ENCODE results near the gene VASH1. TPM values are rescaled to one million over a fixed set of nuclear protein-coding genes. Genes with fewer than 3 reads are reported as not detected.

VASH1 gene
- total and polyA plus RNA-seq, 2 of the 13 experiments (the other 11 are each of a cell fraction or from before 2014, with no cell fraction given): 0.11 to 0.24 TPM

DNA sequence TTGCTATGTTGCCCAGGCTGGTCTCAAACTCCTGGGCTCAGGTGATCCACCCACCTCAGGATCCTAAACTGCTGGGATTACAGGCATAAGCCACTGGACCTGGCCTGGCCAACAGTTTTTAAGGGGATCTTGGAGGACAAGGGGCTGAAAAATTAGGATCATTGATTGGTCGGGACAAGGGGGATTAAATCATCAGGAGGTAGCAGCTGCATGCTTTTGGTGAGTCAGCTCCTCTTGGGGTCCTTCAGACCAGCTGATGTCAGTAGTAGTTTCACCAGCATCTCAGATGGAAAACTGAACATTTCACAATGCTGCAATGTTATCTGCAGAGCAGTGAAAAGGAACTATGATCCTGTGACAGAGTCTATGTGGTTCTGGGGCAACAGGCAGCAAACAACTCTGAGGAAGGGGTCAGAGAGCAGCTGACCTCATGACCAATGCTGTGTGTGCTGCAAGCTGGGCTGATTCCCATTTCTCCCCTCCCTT lies 71.3 kb downstream of the VASH1 start (continued):
- TF ChIP-seq ZKSCAN1 (IDR thresholded peaks at IDR 0.05; ENCODE audit: low read length): peak; percentile 39; the same call in 1 of the 2 replicates
- TF ChIP-seq, protein P1, sequence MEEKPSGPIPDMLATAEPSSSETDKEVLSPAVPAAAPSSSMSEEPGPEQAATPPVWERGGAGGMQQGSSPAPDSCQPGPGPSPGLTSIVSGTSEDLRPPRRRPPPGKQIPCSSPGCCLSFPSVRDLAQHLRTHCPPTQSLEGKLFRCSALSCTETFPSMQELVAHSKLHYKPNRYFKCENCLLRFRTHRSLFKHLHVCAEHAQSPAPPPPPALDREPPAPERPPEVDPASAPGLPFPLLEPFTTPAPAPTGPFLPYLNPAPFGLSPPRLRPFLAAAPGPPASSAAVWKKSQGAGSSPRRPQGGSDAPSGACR (CRISPR knock-in tag; IDR thresholded peaks at IDR 0.05): no peak
- TF ChIP-seq FLYWCH1 (CRISPR knock-in tag; IDR thresholded peaks at IDR 0.05): no peak
- TF ChIP-seq ZBTB3 (CRISPR knock-in tag; IDR thresholded peaks at IDR 0.05; ENCODE audit: borderline replicate concordance, low read depth): no peak
- TF ChIP-seq, protein P2, sequence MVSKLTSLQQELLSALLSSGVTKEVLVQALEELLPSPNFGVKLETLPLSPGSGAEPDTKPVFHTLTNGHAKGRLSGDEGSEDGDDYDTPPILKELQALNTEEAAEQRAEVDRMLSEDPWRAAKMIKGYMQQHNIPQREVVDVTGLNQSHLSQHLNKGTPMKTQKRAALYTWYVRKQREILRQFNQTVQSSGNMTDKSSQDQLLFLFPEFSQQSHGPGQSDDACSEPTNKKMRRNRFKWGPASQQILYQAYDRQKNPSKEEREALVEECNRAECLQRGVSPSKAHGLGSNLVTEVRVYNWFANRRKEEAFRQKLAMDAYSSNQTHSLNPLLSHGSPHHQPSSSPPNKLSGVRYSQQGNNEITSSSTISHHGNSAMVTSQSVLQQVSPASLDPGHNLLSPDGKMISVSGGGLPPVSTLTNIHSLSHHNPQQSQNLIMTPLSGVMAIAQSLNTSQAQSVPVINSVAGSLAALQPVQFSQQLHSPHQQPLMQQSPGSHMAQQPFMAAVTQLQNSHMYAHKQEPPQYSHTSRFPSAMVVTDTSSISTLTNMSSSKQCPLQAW (CRISPR knock-in tag; IDR thresholded peaks at IDR 0.05): no peak
- no peak for TF ChIP-seq ZFP90 (CRISPR knock-in tag; IDR thresholded peaks at IDR 0.05; ENCODE audit: borderline replicate concordance)
- TF ChIP-seq, protein P3, sequence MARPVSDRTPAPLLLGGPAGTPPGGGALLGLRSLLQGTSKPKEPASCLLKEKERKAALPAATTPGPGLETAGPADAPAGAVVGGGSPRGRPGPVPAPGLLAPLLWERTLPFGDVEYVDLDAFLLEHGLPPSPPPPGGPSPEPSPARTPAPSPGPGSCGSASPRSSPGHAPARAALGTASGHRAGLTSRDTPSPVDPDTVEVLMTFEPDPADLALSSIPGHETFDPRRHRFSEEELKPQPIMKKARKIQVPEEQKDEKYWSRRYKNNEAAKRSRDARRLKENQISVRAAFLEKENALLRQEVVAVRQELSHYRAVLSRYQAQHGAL (CRISPR knock-in tag; IDR thresholded peaks at IDR 0.05; ENCODE audit: not compliant biosample characterization): no peak
- no peak for TF ChIP-seq CENPT (CRISPR knock-in tag; IDR thresholded peaks at IDR 0.05; ENCODE audit: low read depth)
- no peak for TF ChIP-seq ZNF44 (CRISPR knock-in tag; IDR thresholded peaks at IDR 0.05)
- TF ChIP-seq HNF4A (CRISPR knock-in tag; IDR thresholded peaks at IDR 0.05): peak; percentile 99
- no peak for TF ChIP-seq ZC3H13 (CRISPR knock-in tag; IDR thresholded peaks at IDR 0.05)
- no peak for TF ChIP-seq DNMT3B (CRISPR knock-in tag; conservative IDR thresholded peaks at IDR 0.05)
- TF ChIP-seq HCFC1 (IDR thresholded peaks at IDR 0.05; ENCODE audit: low read depth, low read length): no peak
- no peak for TF ChIP-seq ZNF138 (CRISPR knock-in tag; IDR thresholded peaks at IDR 0.05; ENCODE audit: low read depth)
- TF ChIP-seq KAT8 (CRISPR knock-in tag; IDR thresholded peaks at IDR 0.05): 0 out of 2 replicates have a peak, but pooled peaks have one; percentile 28
- TF ChIP-seq ZEB1 (IDR thresholded peaks at IDR 0.05; ENCODE audit: insufficient replicate concordance, low read depth): no peak
- TF ChIP-seq SNAPC2 (CRISPR knock-in tag; IDR thresholded peaks at IDR 0.05): no peak
- TF ChIP-seq ZBTB1 (CRISPR knock-in tag; IDR thresholded peaks at IDR 0.05; ENCODE audit: borderline replicate concordance): no peak
- no peak for TF ChIP-seq ZNF678 (CRISPR knock-in tag; IDR thresholded peaks at IDR 0.05)
- TF ChIP-seq, protein P4, sequence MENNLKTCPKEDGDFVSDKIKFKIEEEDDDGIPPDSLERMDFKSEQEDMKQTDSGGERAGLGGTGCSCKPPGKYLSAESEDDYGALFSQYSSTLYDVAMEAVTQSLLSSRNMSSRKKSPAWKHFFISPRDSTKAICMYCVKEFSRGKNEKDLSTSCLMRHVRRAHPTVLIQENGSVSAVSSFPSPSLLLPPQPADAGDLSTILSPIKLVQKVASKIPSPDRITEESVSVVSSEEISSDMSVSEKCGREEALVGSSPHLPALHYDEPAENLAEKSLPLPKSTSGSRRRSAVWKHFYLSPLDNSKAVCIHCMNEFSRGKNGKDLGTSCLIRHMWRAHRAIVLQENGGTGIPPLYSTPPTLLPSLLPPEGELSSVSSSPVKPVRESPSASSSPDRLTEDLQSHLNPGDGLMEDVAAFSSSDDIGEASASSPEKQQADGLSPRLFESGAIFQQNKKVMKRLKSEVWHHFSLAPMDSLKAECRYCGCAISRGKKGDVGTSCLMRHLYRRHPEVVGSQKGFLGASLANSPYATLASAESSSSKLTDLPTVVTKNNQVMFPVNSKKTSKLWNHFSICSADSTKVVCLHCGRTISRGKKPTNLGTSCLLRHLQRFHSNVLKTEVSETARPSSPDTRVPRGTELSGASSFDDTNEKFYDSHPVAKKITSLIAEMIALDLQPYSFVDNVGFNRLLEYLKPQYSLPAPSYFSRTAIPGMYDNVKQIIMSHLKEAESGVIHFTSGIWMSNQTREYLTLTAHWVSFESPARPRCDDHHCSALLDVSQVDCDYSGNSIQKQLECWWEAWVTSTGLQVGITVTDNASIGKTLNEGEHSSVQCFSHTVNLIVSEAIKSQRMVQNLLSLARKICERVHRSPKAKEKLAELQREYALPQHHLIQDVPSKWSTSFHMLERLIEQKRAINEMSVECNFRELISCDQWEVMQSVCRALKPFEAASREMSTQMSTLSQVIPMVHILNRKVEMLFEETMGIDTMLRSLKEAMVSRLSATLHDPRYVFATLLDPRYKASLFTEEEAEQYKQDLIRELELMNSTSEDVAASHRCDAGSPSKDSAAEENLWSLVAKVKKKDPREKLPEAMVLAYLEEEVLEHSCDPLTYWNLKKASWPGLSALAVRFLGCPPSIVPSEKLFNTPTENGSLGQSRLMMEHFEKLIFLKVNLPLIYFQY (CRISPR knock-in tag; IDR thresholded peaks at IDR 0.05; ENCODE audit: borderline replicate concordance): no peak
- peak; percentile 61; the same call in 1 of the 2 replicates for TF ChIP-seq MIER3 (CRISPR knock-in tag; IDR thresholded peaks at IDR 0.05; ENCODE audit: borderline replicate concordance)
- TF ChIP-seq RBM39 (IDR thresholded peaks at IDR 0.05; ENCODE audit: low read depth, low read length, poor library complexity, severe bottlenecking): no peak
- TF ChIP-seq ZNF292 (CRISPR knock-in tag; IDR thresholded peaks at IDR 0.05; ENCODE audit: borderline replicate concordance, low read depth): peak; percentile 91; the same call in 1 of the 2 replicates
- TF ChIP-seq HMGA1 (CRISPR knock-in tag; conservative IDR thresholded peaks at IDR 0.05): no peak
